IPS-20b (cell line): ENCODE data around the gene ATL2.

ENCODE experiments used
- H3K27ac ChIP-seq: one replicate; pipeline ENCODE4 v1.5.1; 2013; ENCODE audit warnings: low read length
- H3K27me3 ChIP-seq: 2 replicates; pipeline ENCODE4 v1.6.1; 2013; ENCODE audit warnings: mild to moderate bottlenecking, low read length, inconsistent platforms; ENCODE audit not compliant: insufficient read depth
- H3K36me3 ChIP-seq: 2 replicates; pipeline ENCODE4 v1.6.1; 2013; ENCODE audit warnings: low read depth, mild to moderate bottlenecking, inconsistent platforms, low read length, moderate library complexity; ENCODE audit not compliant: insufficient read depth
- H3K4me1 ChIP-seq: 2 replicates; pipeline ENCODE4 v1.6.1; 2013; ENCODE audit warnings: mild to moderate bottlenecking, control low read depth, inconsistent platforms, low read length, moderate library complexity; ENCODE audit not compliant: insufficient read depth
- H3K4me3 ChIP-seq: 2 replicates; pipeline ENCODE4 v1.5.1; 2013; ENCODE audit warnings: mild to moderate bottlenecking, low read length, inconsistent platforms
- H3K9ac ChIP-seq: 2 replicates; pipeline ENCODE4 v1.6.1; 2013; ENCODE audit warnings: low read depth, mild to moderate bottlenecking, inconsistent platforms, low read length, moderate library complexity
- H3K9me3 ChIP-seq: 2 replicates; pipeline ENCODE4 v1.6.1; 2013; ENCODE audit warnings: mild to moderate bottlenecking, low read depth, low read length, inconsistent platforms; ENCODE audit not compliant: insufficient read depth

The ATL2 gene

DNA sequence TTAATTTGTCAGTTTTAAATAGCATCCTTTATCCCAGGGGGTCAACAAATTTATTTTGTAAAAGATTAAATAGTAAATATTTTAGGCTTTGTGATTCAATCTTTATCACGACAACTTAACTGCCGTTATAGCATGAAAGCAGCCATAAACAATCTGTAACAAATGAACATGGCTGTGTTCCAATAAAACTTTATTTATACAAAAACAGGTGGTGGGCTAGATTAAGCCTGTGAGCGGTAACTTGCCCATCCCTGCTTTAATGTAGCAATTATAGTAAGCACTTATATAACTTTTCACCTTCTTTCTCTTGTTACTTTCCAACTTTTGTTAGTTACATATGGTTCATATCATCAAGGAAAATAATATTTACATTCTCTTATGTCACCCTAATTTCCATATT, 121.9 kb downstream of the ATL2 start:
- H3K36me3 ChIP-seq: no peaks in the 10 kb centered on the region
- H3K4me3 ChIP-seq: no peak overlapping the region
- H3K9me3 ChIP-seq: no peaks in the 10 kb centered on the region
- no peaks in the 10 kb centered on the region for H3K4me1 ChIP-seq
- H3K9ac ChIP-seq: no peak overlapping the region
- H3K27ac ChIP-seq: no peak overlapping the region
- no peaks in the 10 kb centered on the region for H3K27me3 ChIP-seq

DNA sequence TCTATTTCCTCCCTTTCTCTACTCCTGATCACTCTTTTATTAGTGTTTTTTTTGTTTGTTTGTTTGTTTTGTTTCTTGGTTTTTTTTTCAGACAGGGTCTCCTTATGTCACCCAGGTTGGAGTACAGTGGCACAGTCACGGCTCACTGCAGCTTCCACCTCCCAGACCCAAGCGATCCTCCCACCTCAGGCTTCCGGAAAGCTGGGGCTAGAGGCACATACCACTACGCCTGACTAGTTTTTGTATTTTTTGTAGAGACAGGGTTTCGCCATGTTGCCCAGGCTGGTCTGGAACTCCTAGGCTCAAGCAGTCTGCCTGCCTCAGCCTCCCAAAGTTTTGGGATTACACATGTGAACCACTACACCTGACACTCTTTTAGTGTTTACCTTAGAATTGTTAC, 122.3 kb downstream of the ATL2 start:
- Histone ChIP-seq H3K4me3 (no peak overlapping the region), H3K4me1 (no peaks in the 10 kb centered on the region), H3K27me3 (no peaks in the 10 kb centered on the region), H3K36me3 (no peaks in the 10 kb centered on the region), H3K9ac (no peak overlapping the region), H3K27ac (no peak overlapping the region), H3K9me3 (no peaks in the 10 kb centered on the region)

DNA sequence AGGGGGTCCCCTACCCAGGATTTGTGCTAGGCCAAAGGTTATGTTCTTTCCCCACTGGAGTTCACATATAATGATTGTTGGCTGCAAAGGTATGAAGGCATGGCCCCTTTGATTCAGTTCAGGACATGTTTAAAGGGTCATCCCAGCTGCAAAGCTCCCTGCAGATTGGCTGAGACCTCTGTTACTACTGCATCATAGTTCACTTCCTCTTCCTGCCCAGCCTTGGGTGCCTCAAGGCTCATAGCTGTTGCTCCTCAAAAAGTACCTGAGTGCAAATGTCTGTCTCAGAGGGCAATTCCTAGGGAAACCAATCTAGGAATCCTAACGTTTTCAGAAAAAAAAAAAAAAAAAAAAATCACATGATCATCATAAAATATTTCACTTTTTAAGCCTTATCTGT, 125.1 kb downstream of the ATL2 start:
- Histone ChIP-seq H3K27me3 (no peaks in the 10 kb centered on the region), H3K36me3 (no peaks in the 10 kb centered on the region), H3K27ac (no peak overlapping the region), H3K4me3 (no peak overlapping the region), H3K9me3 (no peaks in the 10 kb centered on the region), H3K9ac (no peak overlapping the region), H3K4me1 (no peaks in the 10 kb centered on the region)

DNA sequence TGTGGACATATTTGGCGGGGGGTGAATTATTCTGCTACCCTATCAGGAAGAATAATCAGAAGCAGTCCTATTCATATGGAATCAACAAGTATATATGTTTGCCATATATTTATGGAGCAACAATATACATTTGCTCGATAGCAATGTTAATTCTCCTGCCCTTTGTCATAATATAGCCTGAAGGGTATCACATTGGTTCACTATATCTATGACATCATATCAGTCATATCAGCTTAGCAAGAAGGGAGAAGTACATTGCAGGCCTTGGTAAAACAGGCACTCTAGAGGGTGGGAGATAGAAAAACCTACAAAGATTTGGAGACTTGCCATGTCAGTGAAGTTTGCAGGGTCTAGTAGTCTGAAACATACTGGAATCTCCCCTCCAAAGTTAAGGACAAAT, 128.4 kb downstream of the ATL2 start:
- no peaks in the 10 kb centered on the region for H3K27me3 ChIP-seq
- no peak overlapping the region for H3K9ac ChIP-seq
- no peaks in the 10 kb centered on the region for H3K4me1 ChIP-seq
- H3K27ac ChIP-seq: no peak overlapping the region
- H3K9me3 ChIP-seq: no peaks in the 10 kb centered on the region
- no peaks in the 10 kb centered on the region for H3K36me3 ChIP-seq
- no peak overlapping the region for H3K4me3 ChIP-seq

DNA sequence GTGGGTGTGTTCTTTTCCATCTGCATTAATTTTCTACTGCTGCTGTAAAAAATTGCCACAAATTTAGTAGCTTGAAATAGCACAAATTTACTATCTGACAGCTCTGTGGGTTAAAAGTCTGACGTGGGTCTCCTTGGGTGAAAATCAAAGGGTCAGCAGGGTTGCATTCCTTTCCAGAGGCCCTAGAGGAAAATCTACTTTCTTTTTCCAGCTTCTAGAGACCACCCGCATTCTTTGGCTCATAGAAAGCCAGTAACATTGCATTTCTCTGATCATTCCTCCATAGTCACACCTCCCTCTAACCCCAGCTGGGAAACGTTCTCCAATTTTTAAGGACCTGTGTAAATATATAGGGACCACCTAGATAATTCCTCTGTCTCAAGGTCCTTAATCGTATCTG, 128.8 kb downstream of the ATL2 start:
- no peaks in the 10 kb centered on the region for H3K4me1 ChIP-seq
- no peaks in the 10 kb centered on the region for H3K9me3 ChIP-seq
- no peaks in the 10 kb centered on the region for H3K36me3 ChIP-seq
- no peak overlapping the region for H3K9ac ChIP-seq
- no peak overlapping the region for H3K27ac ChIP-seq
- H3K27me3 ChIP-seq: no peaks in the 10 kb centered on the region
- H3K4me3 ChIP-seq: no peak overlapping the region

DNA sequence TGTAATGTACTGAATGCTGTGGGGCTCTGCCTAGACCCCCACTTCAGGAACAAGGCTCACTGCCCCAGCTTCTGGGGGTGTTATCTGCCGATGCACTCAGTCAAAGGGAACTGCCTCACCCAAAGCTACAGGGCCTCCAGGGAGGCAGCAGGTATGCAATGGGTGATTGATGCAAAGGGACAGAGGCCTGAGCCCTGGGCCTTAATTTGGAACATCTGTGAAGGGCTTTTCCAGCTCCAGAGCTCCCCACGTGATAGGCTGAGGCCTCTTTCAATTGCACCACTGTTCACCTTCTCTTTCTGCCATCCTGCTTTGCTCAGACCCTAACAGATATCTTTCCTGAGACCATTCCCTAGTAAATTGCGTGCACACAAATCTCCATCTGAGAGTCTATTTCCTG, 131.0 kb downstream of the ATL2 start:
- H3K27ac ChIP-seq: no peak overlapping the region
- H3K4me1 ChIP-seq: no peaks in the 10 kb centered on the region
- no peaks in the 10 kb centered on the region for H3K27me3 ChIP-seq
- H3K9me3 ChIP-seq: no peaks in the 10 kb centered on the region
- no peak overlapping the region for H3K4me3 ChIP-seq
- no peaks in the 10 kb centered on the region for H3K36me3 ChIP-seq
- H3K9ac ChIP-seq: no peak overlapping the region

DNA sequence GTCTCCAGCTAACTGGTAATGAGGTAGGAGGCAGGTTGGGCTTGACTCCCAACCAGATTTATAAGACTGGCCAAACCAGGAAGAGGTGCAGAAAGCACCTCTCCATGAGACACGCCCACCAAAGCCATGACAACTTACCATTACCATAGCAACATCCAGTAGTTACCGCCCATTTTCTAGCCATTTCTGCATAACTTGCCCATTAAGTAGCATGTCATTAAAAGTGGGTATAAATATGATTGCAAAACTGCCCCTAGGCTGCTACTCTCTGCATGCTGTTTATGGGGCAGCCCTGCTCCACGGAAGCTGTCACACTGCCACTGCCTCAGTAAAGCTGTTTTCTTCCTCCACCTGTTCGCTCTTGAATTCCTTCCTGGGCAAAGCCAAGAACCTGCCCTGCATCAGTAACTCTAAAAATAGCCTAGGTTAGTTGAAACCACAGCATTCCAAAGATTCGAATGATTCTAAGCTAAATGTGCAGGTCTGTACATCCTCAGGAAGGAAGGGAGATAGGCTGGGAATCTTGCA, 131.9 kb downstream of the ATL2 start:
- Histone ChIP-seq H3K36me3 (no peaks in the 10 kb centered on the region), H3K9ac (no peak overlapping the region), H3K9me3 (no peaks in the 10 kb centered on the region), H3K27ac (no peak overlapping the region), H3K4me1 (no peaks in the 10 kb centered on the region), H3K4me3 (no peak overlapping the region), H3K27me3 (no peaks in the 10 kb centered on the region)

DNA sequence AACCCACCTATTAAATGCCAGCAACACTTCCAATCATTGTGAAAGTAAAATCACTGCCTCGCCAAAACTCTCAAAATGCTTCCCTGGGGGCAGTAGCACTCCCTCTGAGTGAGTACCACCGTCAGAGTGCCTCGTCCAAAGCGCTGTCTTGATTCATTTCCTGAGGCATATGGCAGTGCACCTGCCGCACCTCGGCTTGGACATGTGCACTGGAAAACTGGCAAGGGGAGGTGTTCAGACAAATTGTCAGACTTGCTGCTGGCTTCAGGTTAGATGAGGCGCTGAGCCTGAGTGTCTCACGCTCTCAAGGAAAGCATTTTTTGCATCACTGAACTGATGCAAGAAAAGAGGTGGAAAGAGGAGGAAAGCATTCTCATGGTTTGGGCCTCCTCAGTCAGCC, 132.8 kb downstream of the ATL2 start:
- H3K27ac ChIP-seq: no peak overlapping the region
- H3K36me3 ChIP-seq: no peaks in the 10 kb centered on the region
- no peaks in the 10 kb centered on the region for H3K9me3 ChIP-seq
- H3K27me3 ChIP-seq: no peaks in the 10 kb centered on the region
- H3K4me1 ChIP-seq: no peaks in the 10 kb centered on the region
- H3K9ac ChIP-seq: no peak overlapping the region
- no peak overlapping the region for H3K4me3 ChIP-seq
